Ovary (tissue), 9 donors: Measurements from ENCODE around the gene MED26. TPM values are rescaled to one million over a fixed set of nuclear protein-coding genes. Genes with fewer than 3 reads are reported as not detected.

Experiments
- DNase-seq, 5 donors: peaks; one replicate each; pipeline ENCODE4 v3.0.0-alpha.2; 2019 to 2020
- H3K27ac ChIP-seq, 2 donors: fragments of 200-600 bp; one replicate each; pipeline versions ENCODE4 v1.5.1 to v1.8.0; 2019 to 2022
- H3K27me3 ChIP-seq: fragments of 200-600 bp; one replicate; pipeline ENCODE4 v1.8.0; 2022
- H3K36me3 ChIP-seq: fragments of 200-600 bp; sonication (generic); one replicate; pipeline ENCODE4 v1.5.1; 2019
- H3K4me1 ChIP-seq: one replicate; pipeline ENCODE4 v1.8.1; 2013; ENCODE audit warnings: mild to moderate bottlenecking, moderate library complexity; ENCODE audit not compliant: insufficient read depth
- H3K4me3 ChIP-seq: fragments of 200-600 bp; sonication (generic); one replicate; pipeline ENCODE4 v1.5.1; 2017
- H3K9me3 ChIP-seq, 2 donors: fragments of 200-600 bp in 1 of 2; sonication (generic) in 1 of 2; one replicate each; pipeline versions ENCODE4 v1.5.1 to v1.8.1; 2013 to 2019; ENCODE audit warnings: mild to moderate bottlenecking in 1 of 2, moderate library complexity in 1 of 2
- CTCF ChIP-seq, 3 donors: fragments of 450-650 bp in 2 of 3; fragments of 200-600 bp in 1 of 3; IDR thresholded peaks; one replicate each; pipeline versions ENCODE4 v1.5.1 to v1.8.0; 2016 to 2022; ENCODE audit warnings: antibody characterized with exemption in 3 of 3, mild to moderate bottlenecking in 1 of 3
- EP300 ChIP-seq: sonication (generic); formaldehyde crosslinking; IDR thresholded peaks from one replicate; pipeline ENCODE4 v1.6.1; 2017; ENCODE audit warnings: antibody characterized with exemption
- POLR2A ChIP-seq: fragments of 450-650 bp; IDR thresholded peaks from one replicate; pipeline ENCODE4 v1.6.1; 2017; ENCODE audit warnings: antibody characterized with exemption, mild to moderate bottlenecking, moderate library complexity
- WGBS, 3 donors: extraction: QIAGEN DNeasy Blood & Tissue Kit in 1 of 3; methylation state at CpG; one replicate each; pipeline versions ENCODE4 v1.1.5 to v1.1.7; 2013 to 2017; 5-methylcytosine and 5-hydroxymethylcytosine counted together
- intact Hi-C, 4 donors: fragments of 100-400 bp; cut with DNase I; formaldehyde crosslinking; loops; one replicate each; pipeline versions ENCODE4 v1.11.0 to v1.15.1; 2022 to 2023
- polyA plus RNA-seq, 2 donors: library from polyadenylated mRNA; stranded (reverse); fragments of 200-250 nt in 1 of 2; fragments of 350-450 nt in 1 of 2; fragmentation: Illumina TruSeq in 1 of 2; extraction: RNeasy Lipid Tissue Mini Kit (QIAGEN cat#74804) in 1 of 2; gene quantifications; one replicate each; pipeline ENCODE4 v1.2.3, GENCODE V29; 2013 to 2014
- total RNA-seq, 7 donors: library from RNA; depleted of rRNA in 2 of 7; stranded (reverse); fragments of >200 nt in 2 of 7; fragmentation: NEBNext Ultra II Directional in 3 of 7; extraction: Animal tissue kit (Norgen Biotek cat#: 25700) in 3 of 7; gene quantifications; one replicate each; pipeline versions ENCODE4 v1.1.0 to v1.2.4, GENCODE V29; 2016 to 2023
- donor health status: DM: no; HTN: no; CAD: no; lungs with moderate emphysema.
- donor health status: DM: no; HTN: no; CAD: no.
- donor health status: Bipolar disorder and iron deficiency.
- donor health status: DM: yes; HTN: yes; CAD: no.
- donor health status: DM: no; HTN: no; CAD: no.
- donor health status: DM: yes; HTN: yes; CAD: no.

The MED26 gene
- total and polyA plus RNA-seq, 9 donors, result 3.0 to 13.2 (median 10.8) TPM

- H3K4me1 ChIP-seq, result peaks cover 10% of the 10 kb centered on the region
- H3K27me3 ChIP-seq, result no peaks in the 10 kb centered on the region
- peak overlapping the region; percentile 75 to 78 for H3K27ac ChIP-seq
- intact Hi-C loops, result no loop called here
- TF ChIP-seq EP300, result no peak
- no peak for TF ChIP-seq POLR2A
- TF ChIP-seq CTCF (IDR thresholded peaks at IDR 0.05), result no peak
- H3K4me3 ChIP-seq, result peak overlapping the region; percentile 84
- 2 to 4% (median 3%) methylated on average over 15 of the region's 15 CpGs for WGBS, 3 donors
- no peaks in the 10 kb centered on the region for H3K36me3 ChIP-seq
- DNase-seq, result no peak
- H3K9me3 ChIP-seq, result no peaks in the 10 kb centered on the region
Measured at GRCh38 chr19:16542910-16543472, 85.0 kb downstream of the MED26 start.

- DNase-seq, result peak; percentile 92 to 96 (median 94)
- H3K36me3 ChIP-seq, result no peaks in the 10 kb centered on the region
- peak within 1 kb of the TSS; percentile 84 for H3K4me3 ChIP-seq
- no peaks in the 10 kb centered on the region for H3K27me3 ChIP-seq
- WGBS, 3 donors, result 0% methylated on average over 71 to 108 of the region's 108 CpGs
- no peaks in the 10 kb centered on the region for H3K9me3 ChIP-seq
- H3K4me1 ChIP-seq, result peaks cover 10% of the 10 kb centered on the region
- peak within 1 kb of the TSS; percentile 76 to 78 for H3K27ac ChIP-seq
- no peak for TF ChIP-seq EP300
- peak in 1 of 3 donors; percentile 29 for TF ChIP-seq CTCF (IDR thresholded peaks at IDR 0.05)
- TF ChIP-seq POLR2A, result peak; percentile 80
- intact Hi-C loops, result no loop called here
Measured at GRCh38 chr19:16542045-16542909, 85.7 kb downstream of the MED26 start, which contains the start of gene CHERP. Gene CHERP (minus strand): TSS chr19:16542437. CDS start chr19:16542378, 59 bp downstream.

GRCh38 chr19:16541526-16542044, 86.4 kb downstream of the MED26 start:
- peak overlapping the region; percentile 84 for H3K4me3 ChIP-seq
- no peak for DNase-seq
- no peaks in the 10 kb centered on the region for H3K36me3 ChIP-seq
- H3K9me3 ChIP-seq, result no peaks in the 10 kb centered on the region
- 0 to 1% (median 1%) methylated on average over 29 of the region's 29 CpGs for WGBS, 3 donors
- no peaks in the 10 kb centered on the region for H3K27me3 ChIP-seq
- H3K4me1 ChIP-seq, result peaks cover 10% of the 10 kb centered on the region
- intact Hi-C loops, result no loop called here
- TF ChIP-seq POLR2A (no peak), EP300 (no peak)
- H3K27ac ChIP-seq, result peak overlapping the region; percentile 76 to 78

GRCh38 chr19:16540948-16541347, 87.1 kb downstream of the MED26 start:
- WGBS, 3 donors, result 64 to 78% (median 70%) methylated on average over 12 of the region's 12 CpGs
- Histone ChIP-seq H3K27me3 (no peaks in the 10 kb centered on the region), H3K4me3 (peak overlapping the region; percentile 84), H3K36me3 (no peaks in the 10 kb centered on the region), H3K9me3 (no peaks in the 10 kb centered on the region), H3K27ac (no peak overlapping the region), H3K4me1 (peaks cover 10% of the 10 kb centered on the region)
- no peak for DNase-seq
- TF ChIP-seq CTCF (IDR thresholded peaks at IDR 0.05) (no peak), EP300 (no peak), POLR2A (no peak)
- intact Hi-C loops, result no loop called here
